ENCODE results near the gene TP73. TPM values are rescaled to one million over a fixed set of nuclear protein-coding genes. Genes with fewer than 3 reads are reported as not detected.

The TP73 gene
- total and polyA plus RNA-seq, 2 experiments from 2014 or later, result not detected

- no peak overlapping the region for H3K4me2 ChIP-seq (ENCODE audit: unreplicated experiment)
- H3K9me3 ChIP-seq (ENCODE audit: low read depth), result no peaks in the 10 kb centered on the region
- in situ Hi-C loops (cut with MboI), result no loop called here
- H3K9ac ChIP-seq, result no peak overlapping the region
- no peak overlapping the region for H3K27ac ChIP-seq
- no peaks in the 10 kb centered on the region for H4K20me1 ChIP-seq (ENCODE audit: insufficient read depth)
- H3K4me1 ChIP-seq (ENCODE audit: insufficient read depth), result no peaks in the 10 kb centered on the region
- H3K36me3 ChIP-seq (ENCODE audit: low read depth), result peaks cover 18% of the 10 kb centered on the region
- 90 to 93% methylated on average over 20 of the region's 20 CpGs for WGBS, 2 experiments (ENCODE audit: low coverage in 1 of 2, low lambda C conversion rate in 2 of 2, missing lambda C conversion rate in 2 of 2)
- H3K4me3 ChIP-seq, result no peak overlapping the region
- no peaks in the 10 kb centered on the region for H3K9me2 ChIP-seq (ENCODE audit: insufficient read depth)
- H2AFZ ChIP-seq, result no peak overlapping the region
- H3K27me3 ChIP-seq (replicated peaks; ENCODE audit: insufficient read depth), result no peaks in the 10 kb centered on the region
- no peak for DNase-seq
- H3K79me2 ChIP-seq (ENCODE audit: insufficient read depth), result no peaks in the 10 kb centered on the region
- TF ChIP-seq EZH2phosphoT487 (IDR thresholded peaks at IDR 0.05; ENCODE audit: insufficient read depth, low read depth) (no peak), EZH2 (IDR thresholded peaks at IDR 0.05; ENCODE audit: insufficient read depth, poor library complexity, severe bottlenecking) (no peak)
- H3F3A ChIP-seq (ENCODE audit: insufficient read depth), result no peaks in the 10 kb centered on the region
These were observed 127.6 kb downstream of the TP73 start for GRCh38 chr1:3779912-3780416.

- WGBS, 2 experiments (ENCODE audit: low coverage in 1 of 2, low lambda C conversion rate in 2 of 2, missing lambda C conversion rate in 2 of 2), result 91% methylated on average over 19 to 21 of the region's 21 CpGs
- in situ Hi-C loops (cut with MboI), result no loop called here
These were observed 128.6 kb downstream of the TP73 start for GRCh38 chr1:3780901-3781300.

GRCh38 chr1:3783651-3784474 lies 131.5 kb downstream of the TP73 start:
- Histone ChIP-seq H3K36me3 (ENCODE audit: low read depth) (peaks cover 26% of the 10 kb centered on the region), H3K4me2 (ENCODE audit: unreplicated experiment) (no peak overlapping the region), H3F3A (ENCODE audit: insufficient read depth) (no peaks in the 10 kb centered on the region), H3K27me3 (replicated peaks; ENCODE audit: insufficient read depth) (no peaks in the 10 kb centered on the region), H3K9ac (no peak overlapping the region), H3K79me2 (ENCODE audit: insufficient read depth) (peaks cover 19% of the 10 kb centered on the region), H4K20me1 (ENCODE audit: insufficient read depth) (no peaks in the 10 kb centered on the region), H3K27ac (no peak overlapping the region), H3K4me1 (ENCODE audit: insufficient read depth) (no peaks in the 10 kb centered on the region), H3K9me2 (ENCODE audit: insufficient read depth) (no peaks in the 10 kb centered on the region), H3K9me3 (ENCODE audit: low read depth) (no peaks in the 10 kb centered on the region), H2AFZ (no peak overlapping the region), H3K4me3 (no peak overlapping the region)
- TF ChIP-seq EZH2 (IDR thresholded peaks at IDR 0.05; ENCODE audit: insufficient read depth, poor library complexity, severe bottlenecking), result no peak
- no peak for TF ChIP-seq EZH2phosphoT487 (IDR thresholded peaks at IDR 0.05; ENCODE audit: insufficient read depth, low read depth)
- 98% methylated on average over 30 of the region's 30 CpGs for WGBS, 2 experiments (ENCODE audit: low coverage in 1 of 2, low lambda C conversion rate in 2 of 2, missing lambda C conversion rate in 2 of 2)
- in situ Hi-C loops (cut with MboI), result no loop called here
- no peak for DNase-seq

More at GRCh38 chr1:3780901-3781300, 128.6 kb downstream of the TP73 start:
- Histone ChIP-seq H3K4me3 (no peak overlapping the region), H3F3A (ENCODE audit: insufficient read depth) (no peaks in the 10 kb centered on the region), H3K9ac (no peak overlapping the region), H3K27me3 (replicated peaks; ENCODE audit: insufficient read depth) (no peaks in the 10 kb centered on the region), H2AFZ (no peak overlapping the region), H3K36me3 (ENCODE audit: low read depth) (peaks cover 20% of the 10 kb centered on the region), H3K27ac (no peak overlapping the region), H3K4me1 (ENCODE audit: insufficient read depth) (no peaks in the 10 kb centered on the region), H3K4me2 (ENCODE audit: unreplicated experiment) (no peak overlapping the region), H4K20me1 (ENCODE audit: insufficient read depth) (no peaks in the 10 kb centered on the region), H3K9me3 (ENCODE audit: low read depth) (no peaks in the 10 kb centered on the region), H3K9me2 (ENCODE audit: insufficient read depth) (no peaks in the 10 kb centered on the region), H3K79me2 (ENCODE audit: insufficient read depth) (no peaks in the 10 kb centered on the region)
- no peak for DNase-seq
- TF ChIP-seq EZH2 (IDR thresholded peaks at IDR 0.05; ENCODE audit: insufficient read depth, poor library complexity, severe bottlenecking) (no peak), EZH2phosphoT487 (IDR thresholded peaks at IDR 0.05; ENCODE audit: insufficient read depth, low read depth) (no peak)

DNA sequence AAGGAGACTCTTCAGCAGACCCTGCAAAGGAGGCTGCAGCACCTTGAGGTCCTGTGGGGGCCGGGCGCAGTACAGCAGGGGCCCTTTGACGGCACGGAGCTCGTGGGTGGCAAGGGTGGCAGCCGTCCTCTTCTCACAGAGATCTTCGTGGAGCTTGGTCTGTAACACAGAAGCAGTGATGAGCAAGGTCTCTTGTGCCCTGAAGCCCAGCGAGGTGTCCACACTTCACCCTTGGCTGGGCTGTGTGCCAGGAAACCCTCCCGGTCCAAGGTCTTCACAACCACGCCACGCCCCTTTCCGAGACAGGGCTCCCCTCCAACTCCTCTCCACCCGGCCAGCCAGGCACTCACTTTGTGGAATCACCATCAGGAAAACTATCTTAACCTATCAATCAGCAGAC lies 132.7 kb downstream of the TP73 start:
- in situ Hi-C loops (cut with MboI), result no loop called here
- no peak overlapping the region for H3K4me2 ChIP-seq (ENCODE audit: unreplicated experiment)
- no peaks in the 10 kb centered on the region for H3K27me3 ChIP-seq (replicated peaks; ENCODE audit: insufficient read depth)
- 82 to 83% methylated on average over 13 of the region's 13 CpGs for WGBS, 2 experiments (ENCODE audit: low coverage in 1 of 2, low lambda C conversion rate in 2 of 2, missing lambda C conversion rate in 2 of 2)
- peaks cover 31% of the 10 kb centered on the region for H3K79me2 ChIP-seq (ENCODE audit: insufficient read depth)
- no peaks in the 10 kb centered on the region for H3F3A ChIP-seq (ENCODE audit: insufficient read depth)
- H3K27ac ChIP-seq, result no peak overlapping the region
- no peak for TF ChIP-seq EZH2phosphoT487 (IDR thresholded peaks at IDR 0.05; ENCODE audit: insufficient read depth, low read depth)
- no peak for TF ChIP-seq EZH2 (IDR thresholded peaks at IDR 0.05; ENCODE audit: insufficient read depth, poor library complexity, severe bottlenecking)
- peaks cover 23% of the 10 kb centered on the region for H3K36me3 ChIP-seq (ENCODE audit: low read depth)
- no peaks in the 10 kb centered on the region for H3K9me2 ChIP-seq (ENCODE audit: insufficient read depth)
- H3K4me1 ChIP-seq (ENCODE audit: insufficient read depth), result no peaks in the 10 kb centered on the region
- H3K9me3 ChIP-seq (ENCODE audit: low read depth), result no peaks in the 10 kb centered on the region
- no peak overlapping the region for H3K4me3 ChIP-seq
- no peak overlapping the region for H3K9ac ChIP-seq
- H2AFZ ChIP-seq, result no peak overlapping the region
- H4K20me1 ChIP-seq (ENCODE audit: insufficient read depth), result no peaks in the 10 kb centered on the region
- DNase-seq, result no peak

Measured in GM23248 (cell line).